GM19240 (cell line): ENCODE data around the gene HARS1.
"Not testable (repeated sequence)": the region's sequence is repeated elsewhere in the genome, so short reads cannot be mapped to it uniquely, and the experiment has no call there.

Source experiments
- DNase-seq: peaks from one replicate; pipeline ENCODE4 v3.0.0; 2011; ENCODE audit warnings: low spot score; ENCODE audit not compliant: insufficient read length

HARS1 gene

DNA sequence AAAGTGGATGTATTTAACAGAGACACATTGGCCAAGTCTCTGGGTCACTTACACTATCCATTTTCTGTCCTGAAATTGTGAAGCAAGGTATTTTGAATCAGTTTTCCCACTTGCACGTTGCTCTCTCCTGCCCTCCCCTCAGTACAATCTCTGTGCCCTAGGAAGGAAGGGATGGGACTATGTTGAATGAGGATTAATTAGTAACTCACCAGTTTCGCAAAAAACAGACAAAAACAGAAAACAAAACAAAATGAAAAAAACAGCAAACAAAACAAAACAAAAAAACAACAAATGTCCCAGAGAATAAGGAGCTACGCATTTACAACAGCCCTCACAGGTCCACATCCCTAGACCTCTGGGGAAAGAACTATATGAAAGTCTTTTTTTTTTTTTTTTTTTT is 57.1 kb downstream of the HARS1 start:
- no peak for DNase-seq

DNA sequence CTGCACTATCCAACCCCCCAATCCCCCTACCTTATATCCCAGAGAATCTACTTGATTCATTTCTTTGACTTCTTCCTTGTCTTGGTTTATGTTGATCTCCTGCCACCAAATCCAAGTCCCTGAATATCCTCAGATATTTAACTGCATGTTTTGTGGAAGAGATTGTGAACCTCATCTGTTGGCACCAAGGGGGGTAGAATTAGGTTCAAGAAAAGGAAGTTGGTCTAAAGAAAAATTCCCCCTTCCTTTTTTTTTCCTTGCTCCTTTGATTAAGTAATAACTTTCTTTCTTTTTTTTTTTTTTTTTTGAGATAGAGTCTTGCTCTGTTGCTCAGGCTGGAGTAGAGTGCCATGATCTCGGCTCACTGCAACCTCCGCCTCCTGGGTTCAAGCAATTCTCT is 57.7 kb downstream of the HARS1 start:
- DNase-seq, result no peak

DNA sequence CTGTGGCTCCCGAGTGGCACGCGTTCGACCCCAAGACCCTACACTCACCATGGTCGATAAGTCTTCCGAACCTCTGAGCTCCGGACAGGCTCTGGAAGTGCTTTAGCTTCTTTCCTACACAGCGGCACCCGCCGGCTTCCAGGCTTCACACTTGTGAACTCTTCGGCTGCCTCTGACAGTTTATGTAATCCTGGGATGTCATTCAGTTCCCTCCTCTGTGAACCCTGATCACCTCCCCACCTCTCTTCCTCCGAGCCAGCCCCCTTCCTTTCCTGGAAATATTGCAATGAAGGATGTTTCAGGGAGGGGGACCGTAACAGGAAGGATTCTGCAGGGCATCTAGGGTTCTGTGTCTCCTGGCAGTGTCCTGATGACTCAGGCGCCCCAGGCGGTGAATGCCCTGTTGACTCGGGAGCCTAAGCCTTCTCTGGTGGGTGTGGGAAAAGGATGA is 58.1 kb downstream of the HARS1 start, which contains the start of gene CD14:
TSS of gene CD14 (minus strand) at position 155 of the 451 bp plus-strand sequence. CDS start at position 51, 104 bp downstream.
- DNase-seq, result no peak

DNA sequence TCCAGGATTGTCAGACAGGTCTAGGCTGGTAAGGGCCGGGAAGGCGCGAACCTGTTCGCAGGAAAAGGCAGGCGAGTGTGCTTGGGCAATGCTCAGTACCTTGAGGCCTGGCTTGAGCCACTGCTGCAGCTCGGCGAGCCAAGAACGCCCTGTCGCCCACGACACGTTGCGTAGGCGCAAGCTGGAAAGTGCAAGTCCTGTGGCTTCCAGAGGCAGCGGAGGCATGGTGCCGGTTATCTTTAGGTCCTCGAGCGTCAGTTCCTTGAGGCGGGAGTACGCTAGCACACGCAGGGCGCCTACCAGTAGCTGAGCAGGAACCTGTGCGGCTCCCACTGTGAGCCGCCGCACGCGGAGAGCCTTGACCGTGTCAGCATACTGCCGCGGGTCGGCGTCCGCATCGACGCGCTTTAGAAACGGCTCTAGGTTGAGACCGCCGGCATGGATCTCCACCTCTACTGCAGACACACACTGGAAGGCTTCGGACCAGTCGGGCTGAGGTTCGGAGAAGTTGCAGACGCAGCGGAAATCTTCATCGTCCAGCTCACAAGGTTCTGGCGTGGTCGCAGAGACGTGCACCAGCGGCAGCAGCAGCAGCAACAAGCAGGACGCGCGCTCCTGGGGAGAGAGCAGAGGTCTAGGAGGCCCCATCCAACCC is 58.7 kb downstream of the HARS1 start:
- no peak for DNase-seq

DNA sequence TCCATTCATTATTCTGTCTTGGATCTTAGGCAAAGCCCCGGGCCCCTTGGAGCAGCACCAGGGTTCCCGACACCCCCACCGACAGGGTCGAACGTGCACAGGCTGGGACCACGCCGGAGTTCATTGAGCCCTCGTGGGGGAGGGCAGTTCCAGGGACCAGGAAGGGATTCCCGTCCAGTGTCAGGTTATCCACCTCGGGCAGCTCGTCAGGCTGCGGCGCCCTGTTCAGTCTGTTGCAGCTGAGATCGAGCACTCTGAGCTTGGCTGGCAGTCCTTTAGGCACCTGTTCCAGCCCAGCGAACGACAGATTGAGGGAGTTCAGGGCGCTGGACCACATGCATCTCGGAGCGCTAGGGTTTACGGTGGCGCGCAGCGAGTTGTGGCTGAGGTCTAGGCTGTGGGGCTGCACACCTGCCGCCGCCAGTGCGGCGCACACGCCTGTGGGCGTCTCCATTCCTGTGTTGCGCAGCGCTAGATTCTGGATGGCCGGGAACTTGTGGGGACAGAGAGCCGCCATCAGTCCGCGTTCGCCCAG is 59.3 kb downstream of the HARS1 start:
- DNase-seq, result no peak

DNA sequence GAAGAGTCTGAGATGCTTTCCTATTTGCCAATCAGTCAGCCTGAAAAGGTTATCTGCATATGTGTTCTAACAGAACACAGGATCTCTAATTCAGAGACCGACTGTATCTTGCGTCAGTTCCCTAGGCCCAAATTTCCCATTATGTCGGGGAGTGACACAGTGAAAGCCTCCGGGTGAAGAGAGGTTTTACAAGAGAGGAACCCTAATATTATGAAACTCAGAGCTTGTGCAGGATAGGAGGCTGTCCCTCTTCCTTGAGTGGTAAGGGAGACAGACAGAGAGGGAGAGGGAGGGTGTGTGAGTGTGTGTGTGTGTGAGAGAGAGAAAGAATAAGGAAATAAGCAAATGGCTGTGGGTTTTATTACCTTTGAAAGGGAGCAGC is 60.1 kb downstream of the HARS1 start:
- DNase-seq, result no peak

DNA sequence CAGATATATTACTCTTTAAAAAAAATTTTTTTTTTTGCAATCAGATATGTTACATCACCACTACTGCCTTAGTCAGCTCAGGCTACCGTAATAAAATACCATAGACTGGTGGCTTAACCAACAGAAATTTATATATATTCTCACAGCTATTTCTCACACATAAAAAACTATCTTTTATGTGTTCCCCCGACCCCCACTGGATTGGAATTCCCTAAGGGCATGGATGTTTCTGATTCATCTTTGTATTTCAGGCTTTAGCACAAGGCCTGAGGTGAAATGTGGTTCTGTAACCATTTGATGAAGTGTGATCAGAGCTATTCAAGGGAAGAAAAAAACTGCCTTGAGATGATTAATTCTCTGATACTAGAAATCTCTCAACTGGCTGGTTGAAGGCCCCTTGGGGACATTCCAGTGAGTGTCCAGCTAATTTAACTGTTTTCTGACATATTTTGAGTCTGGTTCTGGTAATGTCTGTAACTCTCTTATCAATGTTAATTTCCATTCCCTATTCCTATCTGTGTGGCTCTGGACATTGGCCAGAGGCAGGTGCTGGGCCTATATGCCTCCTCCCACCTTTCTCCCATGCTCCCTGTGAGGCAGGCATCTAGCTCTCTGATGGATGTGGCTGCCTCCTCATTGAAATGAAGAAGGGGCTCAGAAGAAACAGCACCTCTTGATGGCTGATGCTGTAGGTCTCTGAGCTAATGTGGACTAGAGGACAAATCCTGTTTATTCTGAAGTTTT is 60.7 kb downstream of the HARS1 start:
- DNase-seq, result no peak

DNA sequence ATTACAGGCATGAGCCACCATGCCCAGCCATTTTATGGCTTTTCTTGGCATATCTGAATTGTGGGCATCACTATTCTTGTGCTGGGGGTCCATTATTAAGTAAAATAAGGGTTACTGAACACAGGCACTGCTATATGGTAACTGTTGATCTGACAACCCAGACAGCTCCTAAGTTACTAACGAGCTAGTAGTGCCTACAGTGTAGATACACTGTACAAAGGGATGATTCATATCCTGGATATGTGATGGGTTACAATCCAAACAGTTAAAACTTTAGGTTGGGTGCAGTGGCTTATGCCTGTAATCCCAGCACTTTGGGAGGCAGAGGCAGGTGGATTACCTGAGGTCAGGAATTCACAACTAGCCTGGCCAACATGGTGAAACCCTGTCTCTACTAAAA is 62.5 kb downstream of the HARS1 start:
- no peak for DNase-seq

DNA sequence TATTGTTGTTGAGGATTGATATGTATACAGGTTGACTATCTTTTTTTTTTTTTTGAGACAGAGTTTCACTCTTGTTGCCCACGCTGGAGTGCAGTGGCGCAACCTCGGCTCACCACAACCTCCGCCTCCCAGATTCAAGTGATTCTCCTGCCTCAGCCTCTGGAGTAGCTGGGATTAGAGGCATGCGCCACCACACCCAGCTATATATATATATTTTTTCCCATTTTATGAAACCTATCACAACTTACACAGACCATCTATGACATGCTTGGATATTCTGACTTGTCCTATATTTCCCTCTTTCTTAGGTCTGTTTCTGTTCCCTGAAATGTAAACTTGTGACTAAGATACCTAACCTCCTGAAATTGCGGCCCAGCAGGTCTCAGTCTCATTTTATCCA is 63.2 kb downstream of the HARS1 start:
- DNase-seq, result no peak

DNA sequence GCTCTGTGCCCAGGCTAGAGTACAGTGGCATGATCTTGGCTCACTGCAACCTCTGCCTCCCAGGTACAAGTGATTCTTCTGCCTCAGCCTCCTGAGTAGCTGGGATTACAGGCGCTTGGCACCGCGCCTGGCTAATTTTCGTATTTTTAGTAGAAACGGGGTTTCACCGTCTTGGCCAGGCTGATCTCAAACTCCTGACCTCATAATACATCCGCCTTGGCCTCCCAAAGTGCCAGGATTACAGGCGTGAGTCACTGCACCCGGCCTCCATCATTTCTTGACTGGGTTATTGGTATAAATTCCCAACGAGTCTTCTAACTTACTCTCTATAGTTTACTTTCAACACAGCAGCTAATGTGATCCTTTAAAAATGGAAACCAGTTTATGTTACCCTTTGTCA is 66.3 kb downstream of the HARS1 start:
- not testable (repeated sequence) for DNase-seq
